CD14-positive monocyte (primary cell): ENCODE measurements around the gene P2RX3. TPM values are rescaled to one million over a fixed set of nuclear protein-coding genes. Genes with fewer than 3 reads are reported as not detected.

ENCODE experiments used
- DNase-seq, 3 donors: peaks; one replicate each; pipeline ENCODE4 v3.0.0-alpha.2; 2011 to 2022
- H2AFZ ChIP-seq: 2 replicates; pipeline ENCODE4 v1.6.0; 2012; ENCODE audit warnings: mild to moderate bottlenecking, low read depth, low read length, inconsistent platforms; ENCODE audit not compliant: insufficient read depth, poor library complexity, severe bottlenecking
- H3K27ac ChIP-seq, 2 donors: 1 replicate in 1 of 2; 2 replicates in 1 of 2; pipeline ENCODE4 v1.5.1; 2012 to 2013; ENCODE audit warnings: low read length in 2 of 2, control low read depth in 1 of 2, inconsistent platforms in 1 of 2, low read depth in 1 of 2, mild to moderate bottlenecking in 1 of 2
- H3K27me3 ChIP-seq, 2 donors: one replicate each; pipeline versions ENCODE4 v1.6.0 to v1.6.1; 2011 to 2013; ENCODE audit warnings: low read length in 2 of 2; ENCODE audit not compliant: control insufficient read depth in 2 of 2, insufficient read depth in 2 of 2
- H3K36me3 ChIP-seq, 2 donors: replicated peaks in 1 of 2; 1 replicate in 1 of 2; 2 replicates in 1 of 2; pipeline versions ENCODE4 v1.5.1 to v1.6.1; 2012 to 2013; ENCODE audit warnings: low read length in 2 of 2, control low read depth in 1 of 2, inconsistent platforms in 1 of 2, mild to moderate bottlenecking in 1 of 2; ENCODE audit not compliant: insufficient read depth in 2 of 2, control insufficient read depth in 1 of 2
- H3K4me1 ChIP-seq, 2 donors: 1 replicate in 1 of 2; 2 replicates in 1 of 2; pipeline versions ENCODE4 v1.5.1 to v1.6.1; 2012 to 2013; ENCODE audit warnings: low read length in 2 of 2, control low read depth in 1 of 2, inconsistent platforms in 1 of 2, mild to moderate bottlenecking in 1 of 2, moderate library complexity in 1 of 2; ENCODE audit not compliant: insufficient read depth in 2 of 2, control insufficient read depth in 1 of 2
- H3K4me2 ChIP-seq: replicated peaks from 2 replicates; pipeline ENCODE3; 2012; ENCODE audit warnings: low read length, moderate library complexity, mild to moderate bottlenecking; ENCODE audit not compliant: poor library complexity, severe bottlenecking; ENCODE audit errors: extremely low read depth
- H3K4me3 ChIP-seq, 3 experiments: fragments of 200-600 bp in 1 of 3; sonication (generic) in 1 of 3; replicated peaks in 1 of 3; 1 replicate in 2 of 3; 2 replicates in 1 of 3; pipeline ENCODE4 v1.5.1; 2011 to 2013; ENCODE audit warnings: low read length in 3 of 3, mild to moderate bottlenecking in 3 of 3, control low read depth in 2 of 3, low read depth in 2 of 3, inconsistent platforms in 1 of 3, moderate library complexity in 1 of 3
- H3K79me2 ChIP-seq: 2 replicates; pipeline ENCODE4 v1.6.0; 2012; ENCODE audit warnings: mild to moderate bottlenecking, control low read depth, inconsistent platforms, low read length, moderate library complexity; ENCODE audit not compliant: insufficient read depth
- H3K9ac ChIP-seq: 2 replicates; pipeline ENCODE4 v1.6.0; 2017; ENCODE audit warnings: low read length, mild to moderate bottlenecking; ENCODE audit not compliant: insufficient read depth, poor library complexity, severe bottlenecking
- H3K9me3 ChIP-seq, 2 donors: replicated peaks in 1 of 2; 1 replicate in 1 of 2; 2 replicates in 1 of 2; pipeline versions ENCODE4 v1.5.1 to v1.6.1; 2012 to 2013; ENCODE audit warnings: low read length in 2 of 2, control low read depth in 1 of 2; ENCODE audit not compliant: control insufficient read depth in 1 of 2, insufficient read depth in 1 of 2
- H4K20me1 ChIP-seq: 2 replicates; pipeline ENCODE4 v1.6.0; 2012; ENCODE audit warnings: mild to moderate bottlenecking, low read length, control low read depth, moderate library complexity; ENCODE audit not compliant: insufficient read depth
- H3K27ac Mint-ChIP-seq, 7 donors: one replicate each; pipeline ENCODE4 v1.8.0; 2020; ENCODE audit warnings: mild to moderate bottlenecking in 7 of 7, mixed read lengths in 7 of 7, moderate library complexity in 6 of 7, inconsistent platforms in 2 of 7
- H3K27me3 Mint-ChIP-seq, 3 donors: one replicate each; pipeline ENCODE4 v1.8.0; 2021 to 2022; ENCODE audit warnings: low read depth in 3 of 3, mild to moderate bottlenecking in 3 of 3, mixed read lengths in 3 of 3, moderate library complexity in 3 of 3, inconsistent platforms in 1 of 3
- H3K36me3 Mint-ChIP-seq, 2 donors: one replicate each; pipeline ENCODE4 v1.8.0; 2020; ENCODE audit warnings: mixed read lengths in 2 of 2, inconsistent platforms in 1 of 2, mild to moderate bottlenecking in 1 of 2
- H3K4me1 Mint-ChIP-seq: one replicate; pipeline ENCODE4 v1.8.0; 2020; ENCODE audit warnings: mild to moderate bottlenecking, mixed read lengths
- H3K4me3 Mint-ChIP-seq, 2 donors: one replicate each; pipeline ENCODE4 v1.8.0; 2020; ENCODE audit warnings: mild to moderate bottlenecking in 2 of 2, mixed read lengths in 2 of 2, moderate library complexity in 1 of 2
- H3K9me3 Mint-ChIP-seq, 7 donors: one replicate each; pipeline ENCODE4 v1.8.0; 2020 to 2022; ENCODE audit warnings: mixed read lengths in 7 of 7, mild to moderate bottlenecking in 6 of 7, moderate library complexity in 6 of 7, inconsistent platforms in 2 of 7
- CTCF ChIP-seq: fragments of 200-600 bp; IDR thresholded peaks from one replicate; pipeline ENCODE4 v1.8.0; 2022; ENCODE audit warnings: antibody characterized with exemption, mild to moderate bottlenecking
- WGBS: methylation state at CpG from one replicate; pipeline ENCODE4 v1.1.5; 2013; ENCODE audit warnings: missing lambda C conversion rate; ENCODE audit not compliant: insufficient coverage; 5-methylcytosine and 5-hydroxymethylcytosine counted together
- intact Hi-C, 2 donors: fragments of 100-400 bp; cut with micrococcal nuclease; formaldehyde crosslinking; loops; one replicate each; pipeline versions ENCODE4 v1.15.0 to v1.15.1; 2023
- polyA plus RNA-seq, 3 donors: library from polyadenylated mRNA; depleted of rRNA in 1 of 3; unstranded in 2 of 3; stranded (reverse) in 1 of 3; fragments of 300-500 nt in 2 of 3; fragments of >200 nt in 1 of 3; fragmentation: Illumina TruSeq in 2 of 3; gene quantifications; 1 replicate in 2 of 3; 2 replicates in 1 of 3; pipeline ENCODE4 v1.2.3, GENCODE V29; 2012 to 2021

P2RX3 gene
- polyA plus RNA-seq, 3 donors = not detected

- TF ChIP-seq CTCF = no peak
Observed at GRCh38 chr11:57361926-57362325, 23.8 kb downstream of the P2RX3 start.

GRCh38 chr11:57363131-57364080 is 25.3 kb downstream of the P2RX3 start:
- Histone ChIP-seq H3K27ac (no peak overlapping the region), H3K4me2 (no peak overlapping the region), H3K36me3 (no peaks in the 10 kb centered on the region), H3K4me3 (no peak overlapping the region), H3K9ac (no peak overlapping the region), H4K20me1 (no peaks in the 10 kb centered on the region), H2AFZ (no peak overlapping the region), H3K79me2 (no peaks in the 10 kb centered on the region), H3K27me3 (no peaks in the 10 kb centered on the region), H3K9me3 (no peaks in the 10 kb centered on the region), H3K4me1 (peaks cover 5 to 7% of the 10 kb centered on the region in 2 donors)
- intact Hi-C loops = no loop called here
- Mint-ChIP-seq H3K9me3 (peaks cover 0 to 12% (median 0%) of the 10 kb centered on the region in 7 donors), H3K4me1 (peaks cover 4% of the 10 kb centered on the region), H3K27ac (no peak overlapping the region), H3K27me3 (peaks cover 2 to 5% (median 5%) of the 10 kb centered on the region in 3 donors), H3K36me3 (no peaks in the 10 kb centered on the region), H3K4me3 (no peak overlapping the region)
- DNase-seq = no peak
- TF ChIP-seq CTCF = no peak
- WGBS = 91% methylated on average over 3 of the region's 7 CpGs

More at GRCh38 chr11:57361926-57362325, 23.8 kb downstream of the P2RX3 start:
- peaks cover 0 to 5% (median 2%) of the 10 kb centered on the region in 3 donors for H3K27me3 Mint-ChIP-seq
- H2AFZ ChIP-seq = no peak overlapping the region
- H3K79me2 ChIP-seq = no peaks in the 10 kb centered on the region
- no peak overlapping the region for H3K27ac Mint-ChIP-seq
- peaks cover 0 to 8% (median 0%) of the 10 kb centered on the region in 7 donors for H3K9me3 Mint-ChIP-seq
- WGBS = no CpG with 5 or more reads among the region's 3 CpGs
- no peak overlapping the region for H3K4me3 Mint-ChIP-seq
- no peaks in the 10 kb centered on the region for H3K36me3 ChIP-seq
- intact Hi-C loops = no loop called here
- H3K9me3 ChIP-seq = no peaks in the 10 kb centered on the region
- no peak overlapping the region for H3K27ac ChIP-seq
- no peak overlapping the region for H3K9ac ChIP-seq
- no peak for DNase-seq
- peaks cover 0 to 2% of the 10 kb centered on the region in 2 donors for H3K4me1 ChIP-seq
- no peak overlapping the region for H3K4me2 ChIP-seq
- H3K4me1 Mint-ChIP-seq = no peaks in the 10 kb centered on the region
- no peak overlapping the region for H3K4me3 ChIP-seq
- H3K36me3 Mint-ChIP-seq = no peaks in the 10 kb centered on the region
- H4K20me1 ChIP-seq = no peaks in the 10 kb centered on the region
- no peaks in the 10 kb centered on the region for H3K27me3 ChIP-seq
